Measurements from ENCODE around the gene FBLN7. TPM values are rescaled to one million over a fixed set of nuclear protein-coding genes. Genes with fewer than 3 reads are reported as not detected.

FBLN7 gene
- total RNA-seq, 1 donor from 2014 or later: under 0.01 TPM

DNA sequence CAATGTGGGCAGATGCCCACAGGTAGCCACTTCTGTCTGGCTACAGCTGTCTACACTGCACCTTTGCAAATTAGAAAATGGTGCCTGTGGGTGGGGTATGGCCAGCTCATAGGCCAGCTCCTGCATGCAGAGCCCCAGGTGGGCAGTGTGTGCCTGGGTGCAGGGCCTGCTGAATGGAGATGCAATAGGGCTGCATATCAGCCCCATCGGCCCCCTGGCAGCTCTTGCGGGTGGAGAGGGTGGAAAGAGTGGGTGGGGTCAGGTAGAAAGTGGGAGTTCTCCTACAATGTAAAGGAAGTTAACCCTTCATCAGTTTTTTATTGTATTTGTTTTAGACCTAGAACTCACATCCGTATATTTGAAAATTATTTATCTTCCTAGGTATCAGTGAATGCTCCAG lies 37.1 kb downstream of the FBLN7 start:
- FAIRE-seq: no peak
- peaks cover 1% of the 10 kb centered on the region for H3K27me3 ChIP-seq (ENCODE audit: control insufficient read depth, insufficient read depth, low read length)

GRCh38 chr2:112175958-112176573 lies 37.9 kb downstream of the FBLN7 start:
- no peaks in the 10 kb centered on the region for H3K36me3 ChIP-seq (ENCODE audit: control insufficient read depth, insufficient read depth, low read length)
- FAIRE-seq (no peak), DNase-seq (ENCODE audit: low read depth) (no peak)
- no peak for TF ChIP-seq CTCF (IDR thresholded peaks at IDR 0.05; ENCODE audit: insufficient read depth, low read length, severe bottlenecking)
- peaks cover 1% of the 10 kb centered on the region for H3K27me3 ChIP-seq (ENCODE audit: control insufficient read depth, insufficient read depth, low read length)
- no peak overlapping the region for H3K4me3 ChIP-seq (ENCODE audit: low read depth, low read length)

More for the DNA sequence above, 37.1 kb downstream of the FBLN7 start:
- Histone ChIP-seq H3K4me3 (ENCODE audit: low read depth, low read length) (no peak overlapping the region), H3K36me3 (ENCODE audit: control insufficient read depth, insufficient read depth, low read length) (no peaks in the 10 kb centered on the region)
- TF ChIP-seq CTCF (IDR thresholded peaks at IDR 0.05; ENCODE audit: insufficient read depth, low read length, severe bottlenecking): no peak
- DNase-seq (ENCODE audit: low read depth): no peak

DNA sequence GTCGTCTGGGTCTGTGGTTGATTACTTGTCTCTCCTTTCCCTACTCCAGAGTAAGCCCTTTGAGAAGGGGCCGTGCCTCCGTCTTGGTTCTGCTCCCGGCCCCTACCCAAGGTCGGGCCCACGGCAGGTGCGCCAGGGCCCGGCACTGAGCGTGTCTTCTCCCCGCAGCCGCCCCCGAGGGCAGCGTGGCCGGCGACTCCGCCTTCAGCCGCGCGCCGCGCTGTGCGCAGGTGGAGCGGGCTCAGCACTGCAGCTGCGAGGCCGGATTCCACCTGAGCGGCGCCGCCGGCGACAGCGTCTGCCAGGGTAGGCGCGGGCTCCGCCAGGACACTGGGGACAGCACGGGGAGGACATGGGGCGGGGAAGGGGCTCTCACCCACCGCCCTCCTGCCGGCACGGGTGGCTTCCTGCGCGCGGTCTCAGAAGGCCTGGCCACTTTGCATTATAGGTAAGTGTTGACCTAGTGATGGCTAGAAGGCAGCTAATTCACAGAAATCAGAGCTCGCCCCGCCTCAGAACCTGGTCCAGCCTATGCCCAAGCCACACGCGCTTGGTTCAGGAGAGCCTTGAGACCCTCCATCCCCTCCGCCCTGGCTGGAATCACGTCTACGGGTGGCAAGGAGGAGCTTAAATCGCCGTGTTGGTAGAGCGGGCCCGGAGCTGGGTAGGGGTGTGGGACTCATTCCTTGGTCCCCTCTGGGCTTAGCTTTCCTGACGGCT lies 43.5 kb downstream of the FBLN7 start:
- H3K27me3 ChIP-seq (ENCODE audit: control insufficient read depth, insufficient read depth, low read length): peaks cover 10% of the 10 kb centered on the region
- no peaks in the 10 kb centered on the region for H3K36me3 ChIP-seq (ENCODE audit: control insufficient read depth, insufficient read depth, low read length)
- no peak for FAIRE-seq
- TF ChIP-seq CTCF (IDR thresholded peaks at IDR 0.05; ENCODE audit: insufficient read depth, low read length, severe bottlenecking): peak; percentile 10
- DNase-seq (ENCODE audit: low read depth): no peak
- H3K4me3 ChIP-seq (ENCODE audit: low read depth, low read length): peak overlapping the region; percentile 9

DNA sequence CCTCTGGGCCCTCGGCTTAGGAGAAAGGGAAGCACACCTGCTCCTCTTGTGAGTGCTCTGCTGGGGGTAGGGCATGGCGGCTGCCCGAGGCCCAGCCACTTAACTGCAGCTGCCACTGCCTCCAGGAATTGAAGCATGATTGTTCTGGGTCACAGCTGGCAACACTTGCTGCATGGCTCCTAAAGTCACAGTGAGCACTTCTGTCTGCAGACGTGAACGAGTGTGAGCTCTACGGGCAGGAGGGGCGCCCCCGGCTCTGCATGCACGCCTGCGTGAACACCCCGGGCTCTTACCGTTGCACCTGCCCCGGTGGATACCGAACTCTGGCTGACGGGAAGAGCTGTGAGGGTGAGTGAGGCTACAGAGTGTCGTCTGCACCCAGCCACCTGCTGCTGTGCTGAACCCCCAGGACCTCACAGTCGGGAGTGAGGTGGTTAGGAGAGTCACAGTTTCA lies 44.4 kb downstream of the FBLN7 start:
- Histone ChIP-seq H3K27me3 (ENCODE audit: control insufficient read depth, insufficient read depth, low read length) (peaks cover 8% of the 10 kb centered on the region), H3K4me3 (ENCODE audit: low read depth, low read length) (no peak overlapping the region), H3K36me3 (ENCODE audit: control insufficient read depth, insufficient read depth, low read length) (no peaks in the 10 kb centered on the region)
- no peak for FAIRE-seq
- no peak for DNase-seq (ENCODE audit: low read depth)
- no peak for TF ChIP-seq CTCF (IDR thresholded peaks at IDR 0.05; ENCODE audit: insufficient read depth, low read length, severe bottlenecking)

DNA sequence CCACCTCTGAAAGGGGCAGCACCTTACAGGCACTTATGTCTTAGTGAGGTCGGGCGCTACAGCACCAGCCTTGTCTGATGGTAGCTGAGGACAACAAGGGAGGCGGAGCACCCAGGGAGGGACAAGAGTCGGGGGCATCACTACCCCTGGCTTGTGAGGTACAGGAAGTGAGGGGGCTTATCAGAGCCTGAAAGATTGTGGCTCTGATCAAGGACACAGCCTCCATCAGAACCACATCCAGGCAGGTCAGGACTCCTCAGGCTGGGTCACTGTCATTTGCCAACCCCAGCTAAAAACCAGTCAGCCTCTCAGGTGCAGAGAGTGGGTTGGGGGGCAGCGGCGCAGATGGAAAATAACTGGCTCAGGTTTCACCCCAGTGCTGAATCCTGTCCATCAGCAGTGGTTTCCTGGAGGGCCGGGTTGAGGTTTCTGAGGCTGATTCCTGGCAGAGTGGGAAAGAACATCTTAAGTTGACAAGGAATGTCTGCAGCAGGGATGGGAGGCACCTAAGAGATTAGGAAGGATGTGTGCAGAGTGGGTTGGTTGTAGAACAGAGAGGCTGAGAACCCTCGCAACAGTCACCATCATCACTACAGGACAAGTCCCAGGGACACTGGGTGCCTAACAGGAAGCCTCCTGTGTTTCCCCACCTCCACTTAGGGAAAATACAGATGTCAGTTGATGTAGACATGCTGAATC lies 45.3 kb downstream of the FBLN7 start:
- DNase-seq (ENCODE audit: low read depth): no peak
- Histone ChIP-seq H3K27me3 (ENCODE audit: control insufficient read depth, insufficient read depth, low read length) (peaks cover 8% of the 10 kb centered on the region), H3K36me3 (ENCODE audit: control insufficient read depth, insufficient read depth, low read length) (no peaks in the 10 kb centered on the region), H3K4me3 (ENCODE audit: low read depth, low read length) (no peak overlapping the region)
- TF ChIP-seq CTCF (IDR thresholded peaks at IDR 0.05; ENCODE audit: insufficient read depth, low read length, severe bottlenecking): no peak
- FAIRE-seq: no peak

Measured in bronchial epithelial cell (primary cell).